Measurements from ENCODE around the gene C1orf87. TPM values are rescaled to one million over a fixed set of nuclear protein-coding genes. Genes with fewer than 3 reads are reported as not detected.

C1orf87 gene
- total RNA-seq, 2 donors from 2014 or later: not detected

DNA sequence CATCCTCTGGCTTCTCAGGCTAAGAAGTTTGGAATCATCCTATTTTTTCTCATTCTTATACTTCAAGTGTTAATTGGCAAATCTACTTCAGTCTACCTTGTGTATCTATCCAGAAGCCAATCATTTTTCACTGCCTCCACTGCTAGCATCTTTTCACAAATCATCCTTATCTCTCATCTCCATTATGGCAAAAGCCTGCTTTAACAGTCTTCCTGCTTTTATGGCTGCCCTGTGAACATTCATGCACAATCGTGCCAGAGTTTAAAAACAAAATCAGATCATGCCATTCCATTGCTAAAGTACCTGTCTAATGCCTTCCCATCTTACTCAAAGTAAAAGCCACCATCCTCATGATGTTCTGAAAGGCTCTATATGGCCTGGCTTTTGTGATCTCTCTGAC is 127.8 kb downstream of the C1orf87 start:
- no peaks in the 10 kb centered on the region for H3K9me3 Mint-ChIP-seq
- no peaks in the 10 kb centered on the region for H3K36me3 Mint-ChIP-seq
- ATAC-seq: no peak
- H3K27ac Mint-ChIP-seq: no peak overlapping the region
- no peak for DNase-seq (ENCODE audit: low spot score in 2 of 2)

Other genes with a start within 250 kb of the C1orf87 start
- gene CYP2J2, start 147.0 kb downstream of the C1orf87 start, total RNA-seq: 1 to 10 TPM in 1 of 2 donors, under 1 TPM in 1; 0.64 to 2.7 TPM

All from activated naive CD4-positive, alpha-beta T cell treated with anti-CD3 and anti-CD28 coated beads, Interleukin-2, amount 50 U/mL, for 72 hours (primary cell).